Medulla oblongata (tissue), 1 donor: Measurements from ENCODE around the gene ZSCAN2.
A peak's percentile ranks its signal among the peaks of the same experiment; 100 is the strongest.

Experiments
- DNase-seq: peaks from one replicate; pipeline ENCODE4 v3.0.0-alpha.2; 2015; ENCODE audit errors: extremely low spot score

The ZSCAN2 gene

DNA sequence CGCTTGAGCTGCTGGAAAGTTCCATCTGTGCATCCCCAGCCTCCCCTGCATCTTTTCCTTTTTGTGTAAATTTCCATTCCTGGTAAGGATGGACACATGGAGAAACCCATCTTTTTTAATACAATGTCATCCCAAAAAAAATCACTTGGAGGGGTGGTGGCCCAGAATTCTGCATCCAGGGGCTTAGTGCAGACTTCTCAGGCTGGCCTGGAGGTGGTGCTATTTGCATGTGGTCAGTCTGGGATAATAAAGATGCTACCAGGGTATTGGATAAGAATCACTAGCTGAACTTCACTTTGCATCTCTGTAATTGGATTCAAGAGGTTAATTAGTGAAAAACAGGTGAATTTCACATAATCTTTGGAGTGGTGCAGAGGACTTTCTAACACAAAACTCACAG lies 1.8 kb upstream of the ZSCAN2 start:
- peak; percentile 68 for DNase-seq

DNA sequence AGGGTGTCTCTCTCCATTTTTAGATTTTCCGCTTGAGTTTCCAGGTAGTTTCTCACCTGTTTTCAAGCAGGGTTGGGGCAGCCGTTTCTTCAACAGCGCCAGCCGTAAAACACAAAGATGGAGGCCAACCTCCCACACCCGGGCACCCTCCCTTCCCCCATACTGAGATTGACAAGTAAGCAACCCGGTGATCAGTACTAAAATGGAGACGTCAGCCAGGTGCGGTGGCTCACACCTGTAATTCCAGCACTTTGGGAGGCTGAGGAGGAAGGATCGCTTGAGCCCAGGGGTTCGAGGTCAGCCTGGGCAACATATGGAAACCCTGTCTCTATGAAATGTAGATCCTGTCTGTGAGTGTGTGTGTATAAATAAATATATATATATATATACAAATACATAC lies 903 bp upstream of the ZSCAN2 start:
- no peak for DNase-seq

DNA sequence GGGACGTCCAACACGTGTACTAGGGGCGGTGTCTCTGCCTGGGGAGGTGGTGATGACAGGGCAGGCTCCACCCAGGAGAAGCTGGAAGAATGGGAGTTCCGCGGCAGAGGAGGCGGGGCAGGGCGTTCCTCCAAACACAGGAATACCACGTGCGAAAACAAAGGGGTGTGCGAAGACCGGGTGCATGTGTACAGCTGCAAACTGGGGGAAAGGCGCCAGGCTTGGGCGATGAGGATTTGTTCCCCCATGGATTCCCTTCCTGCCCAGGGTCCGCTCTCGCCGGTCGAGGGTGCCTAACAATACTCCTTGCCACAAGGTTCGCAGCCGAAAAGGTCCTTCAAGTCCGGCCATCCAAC lies 500 bp upstream of the ZSCAN2 start:
- DNase-seq = peak; percentile 71

DNA sequence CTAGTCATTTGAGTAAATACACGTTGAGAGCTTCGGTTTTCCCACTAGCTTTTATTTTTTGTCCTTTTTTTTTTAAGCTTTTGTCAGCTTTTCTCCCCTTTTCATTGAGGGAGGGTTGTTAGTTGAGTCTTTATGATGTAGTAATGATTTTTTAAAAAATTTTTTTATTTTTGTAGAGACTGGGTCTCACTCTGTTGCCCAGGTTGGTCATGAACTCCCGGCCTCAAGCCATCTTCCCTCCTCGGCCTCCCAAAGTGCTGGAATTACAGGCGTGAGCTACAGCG lies 688 bp downstream of the ZSCAN2 start:
- DNase-seq = no peak

DNA sequence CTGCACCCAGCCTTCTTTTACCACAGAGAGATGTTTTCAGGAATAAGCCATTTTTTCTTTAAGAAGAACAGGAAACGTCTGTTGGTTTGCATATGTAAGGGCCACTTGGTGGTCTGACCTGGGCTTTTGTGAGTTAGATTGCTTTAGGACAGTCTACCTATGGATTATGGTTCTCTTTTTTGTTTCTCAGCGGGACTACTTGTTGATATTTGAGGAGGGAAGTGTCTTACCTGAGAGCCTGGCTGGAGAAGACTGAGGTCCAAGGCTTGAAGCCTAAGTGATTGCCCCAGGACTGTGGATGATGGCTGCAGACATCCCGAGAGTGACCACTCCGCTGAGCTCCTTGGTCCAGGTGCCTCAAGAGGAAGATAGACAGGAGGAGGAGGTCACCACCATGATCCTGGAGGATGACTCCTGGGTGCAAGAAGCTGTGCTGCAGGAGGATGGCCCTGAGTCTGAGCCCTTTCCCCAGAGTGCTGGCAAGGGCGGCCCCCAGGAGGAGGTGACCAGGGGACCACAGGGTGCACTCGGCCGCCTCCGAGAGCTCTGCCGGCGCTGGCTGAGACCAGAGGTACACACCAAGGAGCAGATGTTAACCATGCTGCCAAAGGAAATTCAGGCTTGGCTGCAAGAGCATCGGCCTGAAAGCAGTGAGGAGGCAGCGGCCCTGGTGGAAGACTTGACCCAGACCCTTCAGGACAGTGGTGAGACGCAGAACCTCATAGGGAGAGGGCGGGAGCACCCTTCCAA lies 3.0 kb downstream of the ZSCAN2 start:
- no peak for DNase-seq

DNA sequence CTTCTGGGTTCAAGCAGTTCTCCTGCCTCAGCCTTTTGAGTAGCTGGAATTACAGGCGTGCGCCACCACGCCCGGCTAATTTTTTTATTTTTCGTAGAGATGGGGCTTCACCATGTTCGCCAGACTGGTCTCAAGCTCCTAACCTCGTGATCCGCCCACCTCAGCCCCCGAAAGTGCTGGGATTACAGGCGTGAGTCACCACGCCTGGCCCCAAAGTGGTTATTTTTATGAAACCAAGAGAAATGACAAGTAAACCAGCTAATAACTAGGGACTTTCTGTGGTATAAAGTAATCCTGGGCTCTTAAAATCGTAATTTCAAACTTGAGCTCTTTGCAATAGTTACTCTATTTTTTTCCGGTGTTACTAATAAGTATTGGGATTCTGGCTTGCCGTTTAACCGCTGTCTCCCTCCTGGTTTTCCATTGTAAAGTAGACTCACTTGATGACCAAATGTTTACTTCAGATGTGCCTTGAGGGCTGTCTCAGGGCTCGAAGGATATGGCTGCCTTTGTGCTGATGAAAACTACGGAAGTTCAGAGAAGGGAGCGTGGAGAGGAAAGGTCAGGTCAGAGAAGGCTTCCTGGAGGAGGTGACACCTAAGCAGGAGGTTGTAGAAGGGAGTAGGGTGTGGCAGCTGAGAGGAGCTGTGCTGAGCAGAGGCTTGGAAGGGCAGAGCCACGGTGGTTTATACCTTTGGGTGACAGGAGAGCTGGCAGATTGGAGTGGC lies 4.2 kb downstream of the ZSCAN2 start:
- DNase-seq = no peak

DNA sequence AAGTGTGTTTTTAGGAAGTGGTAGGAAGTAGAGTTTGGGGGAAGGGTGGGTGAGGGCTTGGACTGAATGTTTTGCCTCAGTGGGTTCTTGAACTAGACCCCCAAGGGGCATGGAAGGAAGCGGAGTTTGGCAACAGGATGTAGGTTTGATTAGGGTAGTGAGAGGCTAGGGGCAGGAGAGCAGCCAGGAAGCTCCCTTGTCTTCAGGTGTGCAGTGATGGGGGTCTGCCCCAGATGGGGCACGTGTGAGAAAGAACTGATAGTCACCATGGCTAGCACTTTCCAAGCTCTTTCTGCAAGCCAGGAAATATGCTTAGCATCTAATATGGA lies 4.7 kb downstream of the ZSCAN2 start:
- no peak for DNase-seq

DNA sequence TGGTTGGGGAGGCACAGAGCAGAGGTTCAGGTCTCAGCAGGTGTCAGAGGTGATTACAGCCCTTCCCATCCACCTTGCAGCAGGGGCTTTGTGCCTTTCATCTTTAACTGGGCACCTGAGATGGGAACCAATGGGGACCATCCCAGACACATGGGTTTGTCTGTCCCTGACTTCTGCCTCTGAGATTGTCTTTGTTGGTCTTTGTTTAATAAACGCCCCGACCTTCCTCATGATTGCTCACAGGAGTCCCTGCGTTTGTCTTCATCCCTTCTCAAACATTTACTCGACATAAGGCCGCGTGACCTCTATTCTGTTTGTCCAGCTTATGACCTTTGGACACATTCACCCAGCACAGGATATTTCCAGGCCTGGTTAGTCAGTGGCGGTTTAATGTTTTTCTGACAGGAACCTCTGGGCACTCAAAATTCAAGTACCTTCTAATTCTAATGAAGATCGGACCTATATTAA lies 5.9 kb downstream of the ZSCAN2 start:
- no peak for DNase-seq

DNA sequence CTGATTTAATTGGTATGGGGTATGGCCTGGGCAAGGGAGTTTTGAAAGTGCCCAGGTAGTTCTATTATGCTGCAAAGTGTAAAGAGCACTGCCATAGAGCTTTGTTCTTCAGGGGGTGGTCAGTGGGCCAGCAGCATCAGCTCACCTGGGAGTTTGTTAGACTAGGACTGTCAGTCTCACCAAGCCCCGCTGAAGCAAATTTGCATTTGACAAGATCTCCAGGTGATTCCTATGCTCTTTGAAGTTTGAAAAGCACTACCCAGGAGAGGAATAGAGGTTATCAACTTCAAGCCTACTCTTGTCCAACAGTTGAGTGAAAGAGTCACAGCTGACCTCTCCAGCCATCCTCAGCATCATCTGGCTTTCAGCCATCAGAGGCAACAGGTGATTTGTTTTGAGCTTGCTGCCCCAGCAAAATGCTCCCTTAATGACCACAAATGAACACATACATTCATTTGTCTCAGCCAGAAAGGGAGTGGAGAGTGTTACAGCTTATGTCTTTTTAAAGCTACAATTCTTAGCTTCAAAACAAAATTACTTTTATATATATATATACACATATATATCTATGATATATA lies 8.0 kb downstream of the ZSCAN2 start:
- no peak for DNase-seq

DNA sequence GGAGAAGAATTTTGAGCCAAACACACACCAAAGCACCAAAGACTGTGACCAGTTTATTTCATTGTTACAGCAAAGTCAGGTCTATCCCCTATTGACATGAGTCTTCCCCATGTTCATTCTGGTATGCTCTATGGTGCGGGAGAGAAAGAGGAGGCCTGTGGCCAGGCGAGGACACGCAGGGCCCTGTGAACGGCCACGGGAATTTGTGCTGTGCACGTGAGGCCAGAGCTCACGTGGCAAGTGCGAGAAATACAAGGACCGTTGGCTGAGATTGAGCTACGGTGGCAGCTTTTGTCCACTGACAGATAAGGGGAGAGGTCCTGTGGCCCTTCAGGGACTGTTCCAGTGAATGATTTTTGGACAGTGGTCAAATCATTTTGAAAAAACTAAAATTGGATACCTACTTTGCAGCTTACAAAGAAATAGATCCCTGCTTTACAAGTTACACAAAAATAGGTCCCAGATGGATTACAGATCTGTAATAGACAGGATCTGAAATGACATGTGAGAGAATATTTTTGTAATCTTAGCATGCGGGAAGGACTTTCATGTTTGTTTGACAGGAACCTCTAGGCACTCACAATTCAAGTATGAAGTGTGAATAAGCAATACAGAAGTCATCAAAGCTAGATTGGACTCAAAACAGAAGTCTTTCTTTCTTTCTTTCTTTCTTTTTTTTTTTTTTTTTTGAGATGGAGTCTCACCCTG lies 9.2 kb downstream of the ZSCAN2 start:
- DNase-seq = no peak

DNA sequence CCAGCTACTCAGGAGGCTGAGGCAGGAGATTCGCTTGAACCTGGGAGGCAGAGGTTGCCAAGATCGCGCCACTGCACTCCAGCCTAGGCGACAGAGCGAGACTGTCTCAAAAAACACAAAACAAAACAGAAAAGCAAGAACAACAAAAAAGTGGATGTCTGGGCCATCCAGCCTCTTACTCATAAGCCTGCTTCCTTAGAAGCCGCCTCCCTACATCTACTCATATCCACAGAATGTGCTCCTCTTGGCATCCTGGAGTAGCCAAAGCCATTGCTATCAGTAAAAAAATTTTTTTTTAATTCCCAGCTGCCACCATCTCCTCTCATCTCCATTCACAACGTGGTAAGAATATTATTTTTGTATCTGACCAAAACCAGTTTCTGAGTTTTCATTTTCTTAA lies 10.8 kb downstream of the ZSCAN2 start:
- DNase-seq = no peak

DNA sequence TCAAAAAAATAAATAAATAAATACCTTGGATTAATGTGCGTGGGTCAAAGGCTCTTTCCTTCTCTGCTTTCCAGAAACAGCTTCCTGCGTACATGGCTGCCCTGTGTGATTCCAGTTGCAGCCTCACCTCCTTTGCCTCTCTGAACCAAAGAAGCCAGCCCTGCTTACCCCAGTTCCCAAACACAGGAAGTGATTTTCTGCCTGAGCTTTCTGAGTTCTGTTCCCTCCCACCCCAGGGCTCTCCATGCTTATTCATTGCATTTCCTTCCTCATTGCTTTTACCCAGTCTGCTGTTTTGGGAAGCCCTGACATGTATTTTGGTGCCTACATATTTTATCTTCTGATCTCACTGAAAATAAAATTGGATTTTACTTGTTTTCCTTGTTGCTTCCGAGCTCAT lies 15.4 kb downstream of the ZSCAN2 start:
- DNase-seq = peak; percentile 21

DNA sequence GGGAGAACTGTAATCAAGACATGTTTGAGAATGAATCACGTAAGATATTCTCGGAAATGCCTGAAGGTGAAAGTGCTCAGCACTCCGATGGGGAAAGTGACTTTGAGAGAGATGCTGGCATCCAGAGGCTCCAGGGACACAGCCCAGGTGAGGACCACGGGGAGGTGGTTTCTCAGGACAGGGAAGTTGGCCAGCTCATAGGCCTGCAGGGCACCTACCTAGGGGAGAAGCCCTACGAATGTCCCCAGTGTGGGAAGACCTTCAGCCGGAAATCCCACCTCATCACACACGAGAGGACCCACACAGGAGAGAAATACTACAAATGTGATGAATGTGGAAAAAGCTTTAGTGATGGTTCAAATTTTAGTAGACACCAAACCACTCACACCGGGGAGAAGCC lies 19.8 kb downstream of the ZSCAN2 start:
- DNase-seq = no peak

DNA sequence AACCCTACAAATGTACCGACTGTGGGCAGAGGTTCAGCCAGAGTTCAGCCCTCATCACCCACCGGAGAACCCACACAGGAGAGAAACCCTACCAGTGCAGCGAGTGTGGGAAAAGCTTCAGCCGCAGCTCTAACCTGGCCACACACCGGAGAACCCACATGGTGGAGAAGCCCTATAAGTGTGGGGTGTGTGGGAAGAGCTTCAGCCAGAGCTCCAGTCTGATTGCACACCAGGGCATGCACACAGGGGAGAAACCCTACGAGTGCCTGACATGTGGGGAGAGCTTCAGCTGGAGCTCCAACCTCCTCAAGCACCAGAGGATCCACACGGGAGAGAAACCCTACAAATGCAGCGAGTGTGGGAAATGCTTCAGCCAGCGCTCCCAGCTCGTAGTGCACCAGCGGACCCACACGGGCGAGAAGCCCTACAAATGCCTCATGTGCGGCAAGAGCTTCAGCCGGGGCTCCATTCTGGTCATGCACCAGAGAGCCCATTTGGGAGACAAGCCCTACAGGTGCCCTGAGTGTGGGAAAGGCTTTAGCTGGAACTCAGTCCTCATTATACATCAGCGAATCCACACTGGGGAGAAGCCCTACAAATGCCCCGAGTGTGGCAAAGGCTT lies 20.7 kb downstream of the ZSCAN2 start:
- no peak for DNase-seq

DNA sequence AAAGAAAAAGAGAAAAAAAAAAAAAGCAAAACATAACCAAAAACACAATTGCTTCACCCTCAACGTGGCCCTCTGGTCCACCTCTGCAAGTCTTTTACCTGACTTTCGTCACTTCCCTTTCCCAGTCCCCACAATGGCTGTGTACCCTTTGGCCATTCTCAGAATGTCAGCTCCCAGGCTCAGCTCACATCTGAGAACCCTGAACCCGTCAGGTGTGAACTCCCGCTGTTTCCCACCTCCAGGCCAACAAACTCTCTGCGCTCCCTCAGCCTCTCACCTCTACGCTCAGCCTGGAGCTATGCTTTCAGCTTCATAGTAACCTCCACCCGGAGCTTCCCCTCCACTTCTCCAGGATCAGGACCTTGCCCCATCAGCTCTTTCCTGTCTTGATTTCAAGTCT lies 23.6 kb downstream of the ZSCAN2 start:
- no peak for DNase-seq

DNA sequence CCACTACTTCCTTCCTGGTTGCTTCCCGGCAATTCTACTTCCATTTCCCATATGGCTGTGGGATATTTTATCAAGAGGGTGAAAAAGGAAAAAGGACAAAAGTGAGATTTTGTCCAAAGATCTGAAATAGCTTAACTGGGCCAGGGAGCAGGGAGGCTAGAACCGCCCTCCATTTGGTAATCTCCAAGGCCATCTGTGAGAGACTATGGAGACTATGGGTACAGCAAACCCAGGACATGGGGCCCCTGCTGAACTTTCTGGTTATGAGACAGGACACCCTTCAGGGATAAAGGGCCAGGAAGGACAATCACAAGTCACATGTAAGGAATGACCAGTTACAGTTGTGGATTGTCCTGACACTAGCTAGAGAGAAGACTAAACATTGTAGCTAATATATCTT lies 24.3 kb downstream of the ZSCAN2 start:
- DNase-seq = no peak

DNA sequence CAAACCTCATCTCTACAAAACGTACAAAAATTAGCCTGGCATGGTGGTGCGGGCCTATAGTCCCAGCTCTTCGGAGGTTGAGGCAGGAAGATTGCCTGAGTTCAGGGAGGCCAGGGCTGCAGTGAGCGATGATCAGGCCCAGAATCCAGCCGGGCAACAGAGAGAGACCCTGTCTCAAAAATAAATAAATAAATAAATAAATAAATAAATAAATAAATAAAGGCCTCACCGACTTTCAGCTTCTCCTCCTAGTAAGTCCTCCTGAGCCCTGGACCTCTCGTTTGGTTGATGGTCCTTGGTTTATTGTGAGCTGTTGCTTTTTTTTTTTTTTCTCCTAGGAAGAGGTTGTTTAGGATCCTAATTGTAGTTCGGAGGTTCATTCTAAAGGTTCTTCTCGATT lies 28.2 kb downstream of the ZSCAN2 start:
- no peak for DNase-seq

DNA sequence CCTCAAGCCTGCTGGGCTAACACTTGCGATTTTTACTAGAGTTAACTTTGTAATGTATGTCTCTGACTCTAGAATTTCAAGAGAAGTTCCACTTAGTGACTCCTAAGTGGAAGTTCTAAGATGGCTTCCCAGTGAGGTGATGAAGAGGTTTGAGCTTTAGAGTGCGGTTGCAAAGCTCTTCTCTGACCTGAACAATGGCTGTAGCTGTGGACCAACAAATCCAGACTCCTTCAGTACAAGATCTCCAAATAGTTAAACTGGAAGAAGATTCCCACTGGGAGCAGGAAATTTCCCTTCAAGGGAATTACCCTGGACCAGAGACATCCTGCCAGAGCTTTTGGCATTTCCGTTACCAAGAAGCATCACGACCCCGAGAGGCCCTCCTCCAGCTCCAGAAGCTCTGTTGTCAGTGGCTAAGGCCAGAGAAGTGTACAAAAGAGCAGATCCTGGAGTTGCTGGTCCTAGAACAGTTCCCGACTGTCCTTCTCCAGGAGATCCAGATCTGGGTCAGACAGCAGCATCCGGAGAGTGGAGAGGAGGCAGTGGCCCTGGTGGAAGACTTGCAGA lies 31.0 kb downstream of the ZSCAN2 start:
- DNase-seq = no peak

DNA sequence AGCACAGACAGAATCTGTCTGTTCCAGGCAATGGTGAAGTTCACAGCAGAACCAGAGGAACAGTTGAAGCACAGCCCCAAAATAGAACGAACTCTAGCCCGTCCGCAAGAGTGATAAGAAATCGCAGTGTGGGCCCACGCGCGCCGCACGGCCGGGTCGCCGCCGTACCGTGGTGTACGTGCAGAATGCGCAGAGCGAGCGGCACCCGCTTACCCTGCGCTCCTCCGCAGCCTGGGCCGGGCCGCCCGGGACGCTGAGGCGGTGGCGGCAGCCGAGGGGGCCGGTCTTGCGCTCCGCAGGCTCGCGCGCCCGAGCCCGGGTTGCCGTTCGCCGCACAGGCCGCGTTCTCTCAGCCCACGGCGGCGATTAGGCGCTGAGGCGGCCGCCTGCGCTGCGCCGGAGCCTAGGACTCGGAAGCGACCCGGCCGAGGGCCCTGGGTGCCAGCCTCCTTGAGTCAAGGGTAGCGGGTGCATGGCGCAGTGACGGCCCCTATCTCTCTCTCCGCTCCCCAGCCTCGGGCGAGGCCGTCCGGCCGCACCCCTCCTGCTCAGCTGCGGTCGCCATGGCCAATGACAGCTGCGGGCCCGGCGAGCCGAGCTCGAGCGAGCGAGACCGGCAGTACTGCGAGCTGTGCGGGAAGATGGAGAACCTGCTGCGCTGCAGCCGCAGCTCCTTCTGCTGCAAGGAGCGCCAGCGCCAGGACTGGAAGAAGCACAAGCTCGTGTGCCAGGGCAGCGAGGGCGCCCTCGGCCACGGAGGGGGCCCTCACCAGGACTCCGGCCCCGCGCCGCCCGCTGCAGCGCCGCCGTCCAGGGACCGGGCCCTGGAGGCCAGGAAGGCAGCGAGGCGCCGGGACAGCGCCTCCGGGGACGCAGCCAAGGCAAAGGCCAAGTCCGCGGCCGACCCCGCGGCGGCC lies 32.8 kb downstream of the ZSCAN2 start:
- DNase-seq = peak; percentile 67

DNA sequence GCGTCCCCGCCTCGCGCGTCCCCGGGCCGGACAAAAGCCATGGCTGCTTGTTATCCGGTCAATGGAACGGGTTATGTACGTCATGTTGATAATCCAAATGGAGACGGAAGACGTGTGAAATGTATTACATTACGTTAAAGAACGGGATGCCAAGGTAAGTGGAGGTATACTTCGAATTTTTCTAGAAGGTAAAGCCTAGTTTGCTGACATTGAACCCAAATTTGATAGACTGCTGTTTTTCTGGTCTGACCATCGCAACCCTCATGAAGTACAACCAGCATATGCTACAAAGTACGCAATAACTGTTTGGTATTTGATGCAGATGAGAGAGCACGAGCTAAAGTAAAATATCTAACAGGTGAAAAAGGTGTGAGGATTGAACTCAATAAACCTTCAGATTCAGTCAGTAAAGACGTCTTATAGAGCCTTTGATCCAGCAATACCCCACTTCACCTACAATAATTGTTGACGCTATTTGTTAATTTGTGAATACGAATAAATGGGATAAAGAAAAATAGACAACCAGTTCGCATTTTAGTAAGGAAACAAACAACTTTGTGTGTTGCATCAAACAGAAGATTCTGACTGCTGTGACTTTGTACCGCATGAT lies 33.5 kb downstream of the ZSCAN2 start:
- peak; percentile 51 for DNase-seq

DNA sequence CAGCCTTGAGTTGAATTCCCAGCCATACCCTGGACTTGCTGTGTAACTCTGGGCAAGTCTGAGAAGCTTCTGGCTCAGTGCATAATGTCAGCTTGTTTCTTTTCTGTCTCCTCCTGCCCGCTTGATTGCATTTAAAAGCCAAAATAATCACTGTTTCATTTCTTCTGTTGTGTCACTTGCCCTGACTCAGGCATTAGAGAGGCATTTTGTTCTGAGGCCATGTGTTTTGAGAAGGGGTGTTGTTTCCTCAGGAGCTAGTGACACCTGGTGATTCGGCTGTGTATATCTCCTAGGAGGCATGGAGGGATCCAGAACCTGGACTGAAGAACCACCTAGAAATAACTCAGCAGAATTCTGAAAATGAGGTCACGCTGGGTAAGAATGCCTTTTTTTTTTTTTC lies 37.3 kb downstream of the ZSCAN2 start:
- DNase-seq = peak; percentile 80
